NCI-H524 (cell line): ENCODE results near the gene MBD6.

Experiments used
- DNase-seq, 2 experiments: peaks; one replicate each; lab custom pipeline; 2025; lab: John Stamatoyannopoulos, UW

The MBD6 gene

DNA sequence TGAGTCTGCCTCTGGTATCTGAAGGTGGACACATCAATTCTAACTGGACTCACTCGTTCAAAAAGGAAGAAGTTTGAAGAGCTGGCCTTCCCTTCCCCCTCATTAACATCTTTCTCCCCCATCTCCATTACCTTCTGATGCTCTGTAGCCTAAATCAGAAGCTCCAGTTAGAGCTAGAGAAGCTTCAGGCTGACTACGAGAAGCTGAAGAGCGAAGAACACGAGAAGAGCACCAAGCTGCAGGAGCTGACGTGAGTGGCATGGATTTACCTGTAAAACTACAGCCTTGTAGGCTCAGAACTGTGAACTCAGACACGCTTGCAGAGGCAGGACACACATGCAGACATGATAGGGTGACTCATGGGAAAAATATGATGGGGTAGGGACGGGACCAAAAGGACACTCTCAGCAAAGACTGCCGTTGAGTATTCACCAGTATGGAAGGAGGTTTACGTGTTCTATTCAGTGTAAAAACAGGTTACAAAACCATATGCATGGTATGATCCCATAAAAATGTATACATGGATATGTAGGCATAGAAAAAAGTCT, 54.1 kb downstream of the MBD6 start:
- no peak for DNase-seq

DNA sequence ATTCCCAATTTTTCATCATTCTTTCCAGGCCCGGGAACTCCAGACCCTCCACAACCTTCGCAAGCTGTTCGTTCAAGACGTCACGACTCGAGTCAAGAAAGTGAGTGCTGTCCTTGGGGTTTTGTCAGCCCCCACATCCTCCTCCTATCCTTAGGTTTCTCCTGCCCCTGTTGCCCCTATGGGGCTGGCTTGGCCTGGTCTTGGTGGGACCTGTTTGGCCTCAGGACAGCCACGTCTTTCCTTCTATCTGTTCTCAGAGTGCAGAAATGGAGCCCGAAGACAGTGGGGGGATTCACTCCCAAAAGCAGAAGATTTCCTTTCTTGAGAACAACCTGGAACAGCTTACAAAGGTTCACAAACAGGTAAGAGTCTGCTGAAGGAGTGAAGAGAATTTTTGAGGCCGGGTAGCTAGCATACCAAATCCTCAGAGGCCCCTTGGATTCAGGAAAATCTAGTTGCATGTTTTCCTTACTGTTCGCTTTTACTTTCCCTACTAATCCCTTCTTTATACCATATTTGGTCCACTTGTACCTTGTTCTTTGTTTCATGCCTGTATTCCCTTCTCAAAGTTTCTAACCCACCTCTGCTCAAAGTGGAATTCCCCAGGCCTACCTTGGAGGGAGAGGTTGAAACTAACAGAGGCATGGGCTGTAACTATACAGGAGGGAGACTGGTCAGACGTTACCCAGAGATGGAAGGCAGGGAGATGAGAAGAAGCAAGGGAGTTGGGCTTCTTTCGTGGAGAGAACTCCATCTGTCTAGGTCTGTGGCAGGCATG, 55.5 kb downstream of the MBD6 start:
- DNase-seq = no peak

DNA sequence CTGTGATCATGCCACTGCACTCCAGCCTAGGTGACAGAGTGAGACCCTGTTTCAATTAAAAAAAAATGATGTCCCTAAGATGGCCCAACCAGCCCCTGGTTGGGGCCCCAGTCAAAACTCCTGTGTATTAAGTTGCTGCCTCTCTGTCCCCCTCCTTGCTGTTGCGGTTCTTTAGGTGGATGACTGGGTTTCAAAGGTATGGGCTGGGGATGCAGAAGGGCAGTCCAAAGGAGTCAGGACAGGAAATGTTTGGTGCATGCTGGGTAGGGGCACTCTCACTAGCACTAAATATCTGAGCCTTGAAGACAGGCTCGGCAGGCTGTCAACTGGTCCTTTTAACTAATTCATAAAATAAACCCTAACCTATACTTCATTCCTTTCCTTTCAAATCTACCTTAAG, 56.4 kb downstream of the MBD6 start:
- no peak for DNase-seq
